ENCODE data around the gene PSMF1.

Gene PSMF1

GRCh38 chr20:1189827-1190226 lies 71.4 kb downstream of the PSMF1 start:
- DNase-seq (ENCODE audit: low read depth), result no peak
- no peak overlapping the region for H3K4me3 ChIP-seq (ENCODE audit: control insufficient read depth, low read depth, low read length)
- no peak for TF ChIP-seq CTCF (IDR thresholded peaks at IDR 0.05; ENCODE audit: control insufficient read depth, insufficient read depth, low read depth, low read length, missing control alignments)

GRCh38 chr20:1190847-1191246 lies 72.4 kb downstream of the PSMF1 start:
- H3K4me3 ChIP-seq (ENCODE audit: control insufficient read depth, low read depth, low read length), result no peak overlapping the region
- no peak for DNase-seq (ENCODE audit: low read depth)
- no peak for TF ChIP-seq CTCF (IDR thresholded peaks at IDR 0.05; ENCODE audit: control insufficient read depth, insufficient read depth, low read depth, low read length, missing control alignments)

- H3K4me3 ChIP-seq (ENCODE audit: control insufficient read depth, low read depth, low read length), result no peak overlapping the region
- TF ChIP-seq CTCF (IDR thresholded peaks at IDR 0.05; ENCODE audit: control insufficient read depth, insufficient read depth, low read depth, low read length, missing control alignments), result no peak
- DNase-seq (ENCODE audit: low read depth), result no peak
Measured at GRCh38 chr20:1191299-1191698, 72.9 kb downstream of the PSMF1 start.

GRCh38 chr20:1195226-1195625 lies 76.8 kb downstream of the PSMF1 start:
- TF ChIP-seq CTCF (IDR thresholded peaks at IDR 0.05; ENCODE audit: control insufficient read depth, insufficient read depth, low read depth, low read length, missing control alignments), result no peak
- no peak overlapping the region for H3K4me3 ChIP-seq (ENCODE audit: control insufficient read depth, low read depth, low read length)
- no peak for DNase-seq (ENCODE audit: low read depth)

GRCh38 chr20:1196634-1197033 lies 78.2 kb downstream of the PSMF1 start:
- no peak for TF ChIP-seq CTCF (IDR thresholded peaks at IDR 0.05; ENCODE audit: control insufficient read depth, insufficient read depth, low read depth, low read length, missing control alignments)
- no peak overlapping the region for H3K4me3 ChIP-seq (ENCODE audit: control insufficient read depth, low read depth, low read length)
- DNase-seq (ENCODE audit: low read depth), result no peak

GRCh38 chr20:1197801-1198200 lies 79.4 kb downstream of the PSMF1 start:
- TF ChIP-seq CTCF (IDR thresholded peaks at IDR 0.05; ENCODE audit: control insufficient read depth, insufficient read depth, low read depth, low read length, missing control alignments), result no peak
- no peak overlapping the region for H3K4me3 ChIP-seq (ENCODE audit: control insufficient read depth, low read depth, low read length)
- DNase-seq (ENCODE audit: low read depth), result no peak

- H3K4me3 ChIP-seq (ENCODE audit: control insufficient read depth, low read depth, low read length), result no peak overlapping the region
- no peak for DNase-seq (ENCODE audit: low read depth)
- no peak for TF ChIP-seq CTCF (IDR thresholded peaks at IDR 0.05; ENCODE audit: control insufficient read depth, insufficient read depth, low read depth, low read length, missing control alignments)
Measured at GRCh38 chr20:1198751-1199150, 80.3 kb downstream of the PSMF1 start.

All from AG09309 (cell line).